Stimulated activated naive CD8-positive, alpha-beta T cell treated with anti-CD3 and anti-CD28 coated beads, Interleukin-15, Interleukin-2, amounts not matched to agents 100 ng/mL and 50 ng/mL, for 24 hours (primary cell): ENCODE results near the gene AEN.
"Not testable (repeated sequence)": the region's sequence is repeated elsewhere in the genome, so short reads cannot be mapped to it uniquely, and the experiment has no call there.

Source experiments
- H3K27ac Mint-ChIP-seq: one replicate; pipeline ENCODE4 v1.8.0; 2021; ENCODE audit warnings: mild to moderate bottlenecking, mixed read lengths
- H3K27me3 Mint-ChIP-seq: one replicate; pipeline ENCODE4 v1.8.0; 2021; ENCODE audit warnings: mixed read lengths
- H3K36me3 Mint-ChIP-seq: one replicate; pipeline ENCODE4 v1.8.0; 2021; ENCODE audit warnings: low read depth, mixed read lengths
- H3K4me1 Mint-ChIP-seq: one replicate; pipeline ENCODE4 v1.8.0; 2021; ENCODE audit warnings: low read depth, mixed read lengths
- H3K4me3 Mint-ChIP-seq: one replicate; pipeline ENCODE4 v1.8.0; 2021; ENCODE audit warnings: mild to moderate bottlenecking, mixed read lengths
- H3K9me3 Mint-ChIP-seq: one replicate; pipeline ENCODE4 v1.8.0; 2021; ENCODE audit warnings: mixed read lengths

AEN gene

DNA sequence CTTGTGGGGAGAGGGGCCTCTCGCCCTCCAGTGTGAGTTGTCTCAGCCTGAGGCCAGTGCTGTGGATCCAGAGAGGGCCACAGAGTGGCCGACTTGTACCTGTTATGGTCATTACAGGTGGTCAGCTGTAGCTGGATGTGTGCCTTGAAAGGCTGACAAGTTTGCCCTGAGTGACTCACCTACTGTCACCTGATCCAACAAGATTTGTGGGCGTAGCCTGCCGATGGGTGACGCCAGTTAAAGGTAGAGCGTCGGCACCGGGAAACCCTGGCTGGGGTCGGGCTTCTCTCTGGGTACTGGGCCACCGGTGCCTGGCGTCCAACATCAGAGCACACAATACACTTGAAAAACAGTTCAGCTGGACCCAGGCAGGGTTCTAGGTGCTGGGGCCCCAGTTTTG lies 14.9 kb downstream of the AEN start:
- Mint-ChIP-seq H3K36me3 (peaks cover 65% of the 10 kb centered on the region), H3K4me1 (peaks cover 93% of the 10 kb centered on the region), H3K27me3 (no peaks in the 10 kb centered on the region), H3K9me3 (no peaks in the 10 kb centered on the region), H3K4me3 (peak overlapping the region; percentile 61), H3K27ac (peak overlapping the region; percentile 98)

GRCh38 chr15:88636654-88637053 lies 15.5 kb downstream of the AEN start:
- peak overlapping the region; percentile 98 for H3K27ac Mint-ChIP-seq
- peaks cover 92% of the 10 kb centered on the region for H3K4me1 Mint-ChIP-seq
- H3K27me3 Mint-ChIP-seq = no peaks in the 10 kb centered on the region
- no peaks in the 10 kb centered on the region for H3K9me3 Mint-ChIP-seq
- H3K36me3 Mint-ChIP-seq = peaks cover 59% of the 10 kb centered on the region
- H3K4me3 Mint-ChIP-seq = peak overlapping the region; percentile 61

DNA sequence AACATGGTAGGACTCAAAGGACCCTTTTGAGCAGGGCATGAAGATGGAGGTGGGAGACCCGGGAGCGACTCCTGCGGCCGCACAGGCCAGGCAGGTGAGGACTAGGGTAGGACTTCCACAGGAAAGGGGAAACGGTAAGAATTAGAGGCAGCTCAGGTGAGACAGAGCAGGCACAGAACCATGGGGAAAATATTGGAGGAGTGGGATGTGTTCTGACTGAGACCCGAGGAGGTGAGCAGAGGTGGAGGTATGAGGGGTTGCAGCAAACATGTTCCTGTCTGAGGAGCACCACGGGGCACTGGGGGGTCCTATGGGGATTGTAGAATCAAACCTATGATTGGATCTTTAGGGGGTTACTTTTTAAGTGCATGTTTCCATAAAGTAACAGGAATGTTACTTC lies 16.3 kb downstream of the AEN start:
- peaks cover 58% of the 10 kb centered on the region for H3K36me3 Mint-ChIP-seq

GRCh38 chr15:88637841-88638625 lies 16.9 kb downstream of the AEN start:
- Mint-ChIP-seq H3K4me3 (peak overlapping the region; percentile 91), H3K4me1 (peaks cover 88% of the 10 kb centered on the region), H3K9me3 (no peaks in the 10 kb centered on the region), H3K27ac (peak overlapping the region; percentile 98), H3K27me3 (no peaks in the 10 kb centered on the region), H3K36me3 (peaks cover 56% of the 10 kb centered on the region)

More for the DNA sequence above, 16.3 kb downstream of the AEN start:
- no peaks in the 10 kb centered on the region for H3K27me3 Mint-ChIP-seq
- peak overlapping the region; percentile 91 for H3K4me3 Mint-ChIP-seq
- H3K4me1 Mint-ChIP-seq = peaks cover 91% of the 10 kb centered on the region
- no peaks in the 10 kb centered on the region for H3K9me3 Mint-ChIP-seq
- H3K27ac Mint-ChIP-seq = peak overlapping the region; percentile 98

DNA sequence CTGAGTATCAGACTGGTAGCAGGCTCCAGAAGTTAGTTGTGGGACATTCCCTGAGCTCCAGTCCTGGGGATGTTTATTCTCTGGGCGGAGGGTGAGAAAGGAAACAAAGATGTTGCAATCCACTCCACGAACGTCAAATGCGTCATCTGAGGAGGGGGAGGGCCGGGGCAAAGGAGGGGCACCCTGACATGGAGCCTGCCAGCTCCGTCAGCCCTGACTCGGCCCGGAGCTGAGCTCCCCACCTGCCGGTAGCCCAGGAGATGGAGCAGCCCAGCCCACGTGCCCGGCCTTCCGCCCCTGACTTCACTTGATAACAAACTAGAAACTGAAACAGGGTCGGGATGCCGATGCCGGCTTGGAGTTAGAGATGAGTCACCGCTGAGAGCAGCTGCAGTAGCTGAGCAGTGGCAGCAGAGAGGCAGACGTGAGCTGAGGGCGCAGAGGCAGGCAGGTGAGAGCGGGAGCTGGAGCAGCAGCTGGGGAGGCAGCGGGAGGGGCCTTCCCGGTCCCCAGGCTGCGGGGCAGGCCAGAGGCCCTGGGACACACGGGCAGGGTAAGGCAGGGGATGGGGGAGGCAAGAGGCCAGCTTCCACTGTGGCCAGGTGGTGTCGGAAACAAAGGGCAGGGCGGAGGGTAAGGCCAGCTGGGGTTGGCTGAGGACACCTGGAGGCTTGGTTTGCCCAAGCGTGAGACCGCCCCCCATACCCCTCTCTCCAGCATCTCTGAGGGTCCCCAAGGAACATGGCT lies 17.7 kb downstream of the AEN start, which contains the start of gene ISG20:
Gene ISG20 (plus strand): TSS at position 391 of the 747 bp plus-strand sequence. CDS start 351 bp downstream, at position 742.
- H3K27me3 Mint-ChIP-seq = no peaks in the 10 kb centered on the region
- H3K4me3 Mint-ChIP-seq = peak within 1 kb of the TSS; percentile 91
- H3K4me1 Mint-ChIP-seq = peaks cover 84% of the 10 kb centered on the region
- no peaks in the 10 kb centered on the region for H3K9me3 Mint-ChIP-seq
- H3K36me3 Mint-ChIP-seq = peaks cover 51% of the 10 kb centered on the region
- peak within 1 kb of the TSS; percentile 98 for H3K27ac Mint-ChIP-seq

DNA sequence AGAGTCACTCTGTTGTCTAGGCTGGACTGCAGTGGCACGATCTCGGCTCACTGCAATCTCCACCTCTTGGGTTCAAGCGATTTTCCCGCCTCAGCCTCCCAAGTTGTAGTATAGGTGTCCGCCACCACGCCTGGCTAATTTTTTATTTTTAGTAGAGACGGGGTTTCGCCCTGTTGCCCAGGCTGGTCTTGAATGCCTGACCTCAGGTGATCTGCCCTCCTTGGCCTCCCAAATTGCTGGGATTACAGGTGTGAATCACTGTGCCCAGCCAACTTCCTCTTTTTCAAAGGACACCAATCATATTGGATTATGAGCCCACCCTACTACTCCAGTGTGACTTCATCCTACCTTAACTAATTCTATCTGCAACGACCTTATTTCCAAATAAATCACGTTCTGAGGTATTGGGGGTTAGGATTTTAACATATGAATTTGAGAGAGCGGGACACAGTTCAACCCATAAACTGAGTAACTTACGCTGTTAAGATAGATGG lies 20.9 kb downstream of the AEN start:
- peaks cover 75% of the 10 kb centered on the region for H3K4me1 Mint-ChIP-seq
- H3K4me3 Mint-ChIP-seq = peak overlapping the region; percentile 44
- H3K27me3 Mint-ChIP-seq = no peaks in the 10 kb centered on the region
- no peaks in the 10 kb centered on the region for H3K9me3 Mint-ChIP-seq
- H3K36me3 Mint-ChIP-seq = peaks cover 50% of the 10 kb centered on the region
- H3K27ac Mint-ChIP-seq = peak overlapping the region; percentile 78

GRCh38 chr15:88642514-88642913 lies 21.4 kb downstream of the AEN start:
- Mint-ChIP-seq H3K27ac (peak overlapping the region; percentile 78), H3K36me3 (peaks cover 48% of the 10 kb centered on the region), H3K4me3 (peak overlapping the region; percentile 44), H3K4me1 (peaks cover 75% of the 10 kb centered on the region)
- not testable (repeated sequence) for H3K27me3 Mint-ChIP-seq, H3K9me3 Mint-ChIP-seq

GRCh38 chr15:88644741-88645140 lies 23.6 kb downstream of the AEN start:
- Mint-ChIP-seq H3K27ac (no peak overlapping the region), H3K27me3 (no peaks in the 10 kb centered on the region), H3K4me1 (peaks cover 75% of the 10 kb centered on the region), H3K9me3 (no peaks in the 10 kb centered on the region), H3K36me3 (peaks cover 57% of the 10 kb centered on the region), H3K4me3 (no peak overlapping the region)

DNA sequence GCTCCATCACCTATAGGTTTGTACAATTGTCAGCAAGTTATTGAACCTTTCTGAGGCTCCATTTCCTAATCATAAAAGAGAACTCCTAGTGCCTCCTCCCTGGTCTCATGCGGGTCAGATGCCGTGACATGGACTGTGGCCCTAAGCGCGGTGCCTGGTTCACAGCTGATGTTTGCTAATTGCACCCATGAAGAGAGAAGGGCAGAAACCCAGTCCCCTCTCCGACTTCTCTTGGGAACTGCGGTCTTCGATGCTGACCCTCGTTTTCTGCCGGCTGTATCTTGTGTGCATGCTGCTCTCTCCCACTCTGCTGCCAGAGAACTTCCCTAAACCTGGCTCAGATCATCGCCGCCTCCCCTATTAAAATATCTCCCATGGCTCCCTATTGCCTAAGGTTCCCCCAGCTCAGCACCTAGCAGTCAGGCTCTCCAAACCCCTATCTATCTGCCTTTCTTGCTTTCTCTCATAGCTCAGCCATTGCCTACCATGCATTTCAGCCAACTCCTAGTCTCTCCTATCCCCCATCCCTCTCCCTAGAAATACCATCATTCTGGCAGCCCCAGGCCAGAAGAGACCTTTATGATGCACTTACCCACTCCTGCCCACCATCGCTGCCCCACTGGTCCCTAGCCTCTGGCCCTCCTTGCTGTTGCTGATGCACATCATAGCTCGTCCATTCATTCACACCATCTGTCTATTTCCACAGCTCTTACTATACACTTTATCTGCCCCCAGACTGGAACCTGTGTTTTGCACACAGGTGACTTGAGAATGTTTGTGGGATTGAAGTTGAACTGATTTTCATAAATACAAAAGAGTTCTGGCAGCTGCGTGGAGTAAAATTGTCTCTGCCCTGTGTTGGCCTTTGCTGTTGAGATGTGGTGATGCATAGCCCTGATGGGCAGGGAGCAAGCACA lies 24.3 kb downstream of the AEN start:
- Mint-ChIP-seq H3K4me1 (peaks cover 75% of the 10 kb centered on the region), H3K27me3 (no peaks in the 10 kb centered on the region), H3K36me3 (peaks cover 50% of the 10 kb centered on the region), H3K27ac (peak overlapping the region; percentile 46), H3K4me3 (no peak overlapping the region), H3K9me3 (no peaks in the 10 kb centered on the region)

DNA sequence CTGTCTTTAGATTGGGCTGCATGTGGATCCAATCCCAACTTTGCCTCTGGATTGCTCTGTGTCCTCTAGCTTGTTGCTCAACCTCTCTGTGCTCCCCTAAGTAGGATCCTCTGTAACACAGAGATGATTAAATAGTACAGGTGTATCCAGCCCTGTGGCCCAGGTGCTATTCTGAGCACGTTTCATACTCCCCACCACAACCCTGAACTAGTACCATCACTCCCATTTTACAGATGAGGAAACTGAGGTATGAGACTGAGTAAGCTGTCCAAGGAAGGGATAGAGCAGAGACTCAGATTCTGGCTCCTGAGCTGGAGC lies 24.9 kb downstream of the AEN start:
- no peak overlapping the region for H3K4me3 Mint-ChIP-seq
- peaks cover 78% of the 10 kb centered on the region for H3K4me1 Mint-ChIP-seq
- peaks cover 49% of the 10 kb centered on the region for H3K36me3 Mint-ChIP-seq
- H3K27me3 Mint-ChIP-seq = no peaks in the 10 kb centered on the region
- no peak overlapping the region for H3K27ac Mint-ChIP-seq
- no peaks in the 10 kb centered on the region for H3K9me3 Mint-ChIP-seq

- Mint-ChIP-seq H3K9me3 (no peaks in the 10 kb centered on the region), H3K27ac (peak overlapping the region; percentile 98), H3K27me3 (no peaks in the 10 kb centered on the region), H3K36me3 (peaks cover 56% of the 10 kb centered on the region), H3K4me3 (no peak overlapping the region), H3K4me1 (peaks cover 81% of the 10 kb centered on the region)
These were observed 25.8 kb downstream of the AEN start for GRCh38 chr15:88646951-88647350.

- H3K4me1 Mint-ChIP-seq = peaks cover 77% of the 10 kb centered on the region
- H3K9me3 Mint-ChIP-seq = no peaks in the 10 kb centered on the region
- peaks cover 50% of the 10 kb centered on the region for H3K36me3 Mint-ChIP-seq
- H3K27me3 Mint-ChIP-seq = no peaks in the 10 kb centered on the region
- no peak overlapping the region for H3K4me3 Mint-ChIP-seq
- H3K27ac Mint-ChIP-seq = peak overlapping the region; percentile 98
These were observed 26.4 kb downstream of the AEN start for GRCh38 chr15:88647351-88648105.

- no peaks in the 10 kb centered on the region for H3K9me3 Mint-ChIP-seq
- H3K4me1 Mint-ChIP-seq = peaks cover 81% of the 10 kb centered on the region
- peaks cover 53% of the 10 kb centered on the region for H3K36me3 Mint-ChIP-seq
- H3K27me3 Mint-ChIP-seq = no peaks in the 10 kb centered on the region
- peak overlapping the region; percentile 75 for H3K4me3 Mint-ChIP-seq
- peak overlapping the region; percentile 98 for H3K27ac Mint-ChIP-seq
These were observed 27.4 kb downstream of the AEN start for GRCh38 chr15:88648357-88649214.
